HG03432 (cell line): Measurements from ENCODE around the gene ENTPD8.
"Not testable (repeated sequence)": the region's sequence is repeated elsewhere in the genome, so short reads cannot be mapped to it uniquely, and the experiment has no call there.

Source experiments
- ATAC-seq: cut with Tn5 transposase; IDR thresholded peaks from one replicate; pipeline ENCODE4 v1.9.1; 2021; ENCODE audit warnings: mild to moderate bottlenecking, moderate library complexity; ENCODE audit not compliant: unreplicated experiment

The ENTPD8 gene

GRCh38 chr9:137396634-137397367 is 44.4 kb downstream of the ENTPD8 start:
- no peak for ATAC-seq

GRCh38 chr9:137396227-137396626 is 44.9 kb downstream of the ENTPD8 start:
- ATAC-seq, result no peak

- no peak for ATAC-seq
These were observed 45.5 kb downstream of the ENTPD8 start for GRCh38 chr9:137395666-137396010.

- no peak for ATAC-seq
These were observed 46.1 kb downstream of the ENTPD8 start for GRCh38 chr9:137394866-137395665.

GRCh38 chr9:137393176-137394150 is 47.7 kb downstream of the ENTPD8 start:
- ATAC-seq, result no peak

- ATAC-seq, result no peak
These were observed 48.7 kb downstream of the ENTPD8 start for GRCh38 chr9:137392232-137393007.

- no peak for ATAC-seq
These were observed 49.8 kb downstream of the ENTPD8 start for GRCh38 chr9:137391411-137391754.

- ATAC-seq, result no peak
These were observed 50.4 kb downstream of the ENTPD8 start for GRCh38 chr9:137390553-137391410.

GRCh38 chr9:137389428-137389746 is 51.8 kb downstream of the ENTPD8 start:
- no peak for ATAC-seq

GRCh38 chr9:137388589-137389427 is 52.3 kb downstream of the ENTPD8 start:
- no peak for ATAC-seq

- ATAC-seq, result no peak
These were observed 53.1 kb downstream of the ENTPD8 start for GRCh38 chr9:137387891-137388560.

- ATAC-seq, result no peak
These were observed 53.9 kb downstream of the ENTPD8 start for GRCh38 chr9:137387114-137387890.

GRCh38 chr9:137386507-137387113 is 54.5 kb downstream of the ENTPD8 start:
- ATAC-seq, result not testable (repeated sequence)

- no peak for ATAC-seq
These were observed 56.0 kb downstream of the ENTPD8 start for GRCh38 chr9:137385061-137385655.
